Activated naive CD8-positive, alpha-beta T cell (primary cell): ENCODE measurements around the gene KTN1.

Experiments
- H3K27ac Mint-ChIP-seq: one replicate; pipeline ENCODE4 v1.8.0; 2021; ENCODE audit warnings: mixed read lengths
- H3K27me3 Mint-ChIP-seq: one replicate; pipeline ENCODE4 v1.8.0; 2021; ENCODE audit warnings: mixed read lengths
- H3K36me3 Mint-ChIP-seq: one replicate; pipeline ENCODE4 v1.8.0; 2021; ENCODE audit warnings: mixed read lengths
- H3K4me1 Mint-ChIP-seq: one replicate; pipeline ENCODE4 v1.8.0; 2021; ENCODE audit warnings: low read depth, mixed read lengths
- H3K4me3 Mint-ChIP-seq: one replicate; pipeline ENCODE4 v1.8.0; 2021; ENCODE audit warnings: mild to moderate bottlenecking, mixed read lengths
- H3K9me3 Mint-ChIP-seq: one replicate; pipeline ENCODE4 v1.8.0; 2021; ENCODE audit warnings: low read depth, mixed read lengths

The KTN1 gene

GRCh38 chr14:55650992-55651391 lies 71.0 kb downstream of the KTN1 start:
- Mint-ChIP-seq H3K4me1 (peaks cover 6% of the 10 kb centered on the region), H3K4me3 (no peak overlapping the region), H3K36me3 (peaks cover 26% of the 10 kb centered on the region), H3K9me3 (no peaks in the 10 kb centered on the region), H3K27ac (peak overlapping the region; percentile 25), H3K27me3 (no peaks in the 10 kb centered on the region)

- peaks cover 29% of the 10 kb centered on the region for H3K36me3 Mint-ChIP-seq
- no peaks in the 10 kb centered on the region for H3K27me3 Mint-ChIP-seq
- no peak overlapping the region for H3K27ac Mint-ChIP-seq
- no peaks in the 10 kb centered on the region for H3K9me3 Mint-ChIP-seq
- no peak overlapping the region for H3K4me3 Mint-ChIP-seq
- peaks cover 6% of the 10 kb centered on the region for H3K4me1 Mint-ChIP-seq
These were observed 74.2 kb downstream of the KTN1 start for GRCh38 chr14:55654243-55654642.

- H3K9me3 Mint-ChIP-seq = no peaks in the 10 kb centered on the region
- no peak overlapping the region for H3K4me3 Mint-ChIP-seq
- peaks cover 11% of the 10 kb centered on the region for H3K4me1 Mint-ChIP-seq
- H3K27me3 Mint-ChIP-seq = no peaks in the 10 kb centered on the region
- no peak overlapping the region for H3K27ac Mint-ChIP-seq
- H3K36me3 Mint-ChIP-seq = peaks cover 27% of the 10 kb centered on the region
These were observed 81.0 kb downstream of the KTN1 start for GRCh38 chr14:55661029-55661428.

GRCh38 chr14:55662752-55663151 lies 82.7 kb downstream of the KTN1 start:
- Mint-ChIP-seq H3K4me1 (peaks cover 11% of the 10 kb centered on the region), H3K27ac (no peak overlapping the region), H3K9me3 (no peaks in the 10 kb centered on the region), H3K27me3 (no peaks in the 10 kb centered on the region), H3K36me3 (peaks cover 23% of the 10 kb centered on the region), H3K4me3 (no peak overlapping the region)

- Mint-ChIP-seq H3K36me3 (peaks cover 19% of the 10 kb centered on the region), H3K27ac (no peak overlapping the region), H3K4me3 (no peak overlapping the region), H3K27me3 (no peaks in the 10 kb centered on the region), H3K9me3 (no peaks in the 10 kb centered on the region), H3K4me1 (peaks cover 11% of the 10 kb centered on the region)
These were observed 85.2 kb downstream of the KTN1 start for GRCh38 chr14:55665067-55665675.

GRCh38 chr14:55667801-55668200 lies 87.8 kb downstream of the KTN1 start:
- Mint-ChIP-seq H3K27ac (no peak overlapping the region), H3K9me3 (no peaks in the 10 kb centered on the region), H3K4me1 (peaks cover 10% of the 10 kb centered on the region), H3K4me3 (no peak overlapping the region), H3K27me3 (no peaks in the 10 kb centered on the region), H3K36me3 (peaks cover 11% of the 10 kb centered on the region)

GRCh38 chr14:55671641-55672040 lies 91.6 kb downstream of the KTN1 start:
- peaks cover 2% of the 10 kb centered on the region for H3K36me3 Mint-ChIP-seq
- H3K4me3 Mint-ChIP-seq = no peak overlapping the region
- no peaks in the 10 kb centered on the region for H3K27me3 Mint-ChIP-seq
- H3K9me3 Mint-ChIP-seq = no peaks in the 10 kb centered on the region
- no peaks in the 10 kb centered on the region for H3K4me1 Mint-ChIP-seq
- H3K27ac Mint-ChIP-seq = no peak overlapping the region

GRCh38 chr14:55673048-55673447 lies 93.0 kb downstream of the KTN1 start:
- Mint-ChIP-seq H3K27me3 (no peaks in the 10 kb centered on the region), H3K36me3 (peaks cover 2% of the 10 kb centered on the region), H3K27ac (no peak overlapping the region), H3K4me1 (no peaks in the 10 kb centered on the region), H3K4me3 (no peak overlapping the region), H3K9me3 (no peaks in the 10 kb centered on the region)

- Mint-ChIP-seq H3K4me1 (no peaks in the 10 kb centered on the region), H3K27me3 (no peaks in the 10 kb centered on the region), H3K9me3 (no peaks in the 10 kb centered on the region), H3K36me3 (peaks cover 6% of the 10 kb centered on the region), H3K27ac (no peak overlapping the region), H3K4me3 (no peak overlapping the region)
These were observed 101.1 kb downstream of the KTN1 start for GRCh38 chr14:55681096-55681495.

- H3K4me1 Mint-ChIP-seq = no peaks in the 10 kb centered on the region
- no peak overlapping the region for H3K27ac Mint-ChIP-seq
- no peaks in the 10 kb centered on the region for H3K9me3 Mint-ChIP-seq
- H3K4me3 Mint-ChIP-seq = no peak overlapping the region
- H3K36me3 Mint-ChIP-seq = peaks cover 6% of the 10 kb centered on the region
- H3K27me3 Mint-ChIP-seq = no peaks in the 10 kb centered on the region
These were observed 105.1 kb downstream of the KTN1 start for GRCh38 chr14:55684956-55685584.

GRCh38 chr14:55686713-55687112 lies 106.7 kb downstream of the KTN1 start:
- H3K4me1 Mint-ChIP-seq = no peaks in the 10 kb centered on the region

GRCh38 chr14:55688566-55688965 lies 108.6 kb downstream of the KTN1 start:
- Mint-ChIP-seq H3K27ac (no peak overlapping the region), H3K27me3 (no peaks in the 10 kb centered on the region), H3K9me3 (no peaks in the 10 kb centered on the region), H3K36me3 (peaks cover 6% of the 10 kb centered on the region), H3K4me1 (no peaks in the 10 kb centered on the region), H3K4me3 (no peak overlapping the region)

More at GRCh38 chr14:55686713-55687112, 106.7 kb downstream of the KTN1 start:
- Mint-ChIP-seq H3K27ac (no peak overlapping the region), H3K36me3 (peaks cover 6% of the 10 kb centered on the region), H3K4me3 (no peak overlapping the region), H3K27me3 (no peaks in the 10 kb centered on the region), H3K9me3 (no peaks in the 10 kb centered on the region)

- no peak overlapping the region for H3K27ac Mint-ChIP-seq
- no peak overlapping the region for H3K4me3 Mint-ChIP-seq
- H3K4me1 Mint-ChIP-seq = no peaks in the 10 kb centered on the region
- H3K36me3 Mint-ChIP-seq = peaks cover 6% of the 10 kb centered on the region
- no peaks in the 10 kb centered on the region for H3K9me3 Mint-ChIP-seq
- H3K27me3 Mint-ChIP-seq = no peaks in the 10 kb centered on the region
These were observed 110.2 kb downstream of the KTN1 start for GRCh38 chr14:55689981-55690871.

GRCh38 chr14:55691659-55692058 lies 111.7 kb downstream of the KTN1 start:
- Mint-ChIP-seq H3K4me1 (no peaks in the 10 kb centered on the region), H3K27ac (no peak overlapping the region), H3K27me3 (no peaks in the 10 kb centered on the region), H3K9me3 (no peaks in the 10 kb centered on the region), H3K36me3 (peaks cover 3% of the 10 kb centered on the region), H3K4me3 (no peak overlapping the region)

GRCh38 chr14:55693904-55694303 lies 113.9 kb downstream of the KTN1 start:
- Mint-ChIP-seq H3K27ac (no peak overlapping the region), H3K27me3 (no peaks in the 10 kb centered on the region), H3K9me3 (no peaks in the 10 kb centered on the region), H3K4me1 (no peaks in the 10 kb centered on the region), H3K4me3 (no peak overlapping the region), H3K36me3 (no peaks in the 10 kb centered on the region)
